Activated T-cell treated with anti-CD3 and anti-CD28 coated beads for 4 hours (primary cell): ENCODE results near the gene TRMO.
"Not testable (repeated sequence)": the region's sequence is repeated elsewhere in the genome, so short reads cannot be mapped to it uniquely, and the experiment has no call there.

Experiments
- DNase-seq: peaks from one replicate; pipeline ENCODE4 v3.0.0-alpha.2; 2020

TRMO gene

DNA sequence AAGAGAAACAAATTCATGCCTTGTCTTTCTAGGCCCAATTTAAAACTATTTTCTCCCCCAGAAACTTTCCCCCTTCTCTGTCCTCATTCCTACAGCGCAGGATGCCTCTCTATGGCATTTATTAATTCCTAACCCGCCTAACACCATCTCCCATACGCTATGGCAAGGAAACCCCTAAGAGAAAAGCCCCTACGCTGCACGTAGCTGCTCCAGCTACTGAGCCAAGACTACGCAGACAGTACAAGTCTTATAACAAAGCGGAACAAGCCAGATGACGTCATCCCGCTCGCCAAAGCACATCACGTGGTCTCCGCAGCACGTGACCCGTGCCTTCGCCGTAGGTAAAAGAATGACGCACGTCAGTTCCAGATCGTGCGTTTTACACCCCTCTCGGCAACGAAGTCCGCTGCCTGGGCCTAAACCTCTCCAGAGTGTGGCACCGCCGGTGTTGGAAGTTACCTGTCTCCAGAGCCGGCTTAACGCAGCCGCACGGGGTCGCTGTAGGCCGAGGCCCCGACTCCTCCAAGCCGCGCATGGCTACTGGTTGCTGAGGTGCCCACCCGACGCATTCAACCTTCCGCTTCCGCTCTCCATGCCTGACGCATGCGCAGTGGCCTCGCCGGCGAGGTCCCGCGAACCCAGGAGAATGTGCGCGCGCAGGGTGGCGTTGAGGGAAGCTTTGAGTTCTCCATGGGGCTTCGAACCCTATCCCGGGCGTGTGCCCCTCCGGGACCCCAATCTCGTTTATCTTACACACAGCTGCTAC, at the start of gene TRMO:
Gene TRMO (minus strand): TSS at position 542 of the 766 bp plus-strand sequence. CDS start 7 bp downstream, at position 535.
- peak; percentile 97 for DNase-seq

DNA sequence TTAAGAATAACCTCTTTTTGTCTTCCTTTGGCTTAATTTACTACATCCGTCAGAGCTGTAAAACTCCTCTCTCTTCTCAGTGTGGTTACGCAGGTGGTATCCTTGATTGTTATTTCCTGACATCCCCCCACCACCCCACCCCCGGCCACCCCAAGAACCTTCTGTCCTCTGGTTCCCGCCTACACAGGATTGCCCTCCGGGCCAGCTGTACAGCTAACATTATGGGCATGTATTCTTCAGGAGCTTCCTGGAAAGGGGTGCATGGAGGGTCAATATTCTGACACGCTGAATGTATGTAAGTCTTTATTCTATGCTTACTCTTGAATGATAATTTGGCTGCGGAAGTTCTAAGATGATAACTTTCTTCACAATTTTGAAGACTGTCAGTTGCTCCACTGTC, 47.9 kb upstream of the TRMO start:
- DNase-seq = no peak

GRCh38 chr9:97969014-97969413, 46.7 kb upstream of the TRMO start:
- no peak for DNase-seq

DNA sequence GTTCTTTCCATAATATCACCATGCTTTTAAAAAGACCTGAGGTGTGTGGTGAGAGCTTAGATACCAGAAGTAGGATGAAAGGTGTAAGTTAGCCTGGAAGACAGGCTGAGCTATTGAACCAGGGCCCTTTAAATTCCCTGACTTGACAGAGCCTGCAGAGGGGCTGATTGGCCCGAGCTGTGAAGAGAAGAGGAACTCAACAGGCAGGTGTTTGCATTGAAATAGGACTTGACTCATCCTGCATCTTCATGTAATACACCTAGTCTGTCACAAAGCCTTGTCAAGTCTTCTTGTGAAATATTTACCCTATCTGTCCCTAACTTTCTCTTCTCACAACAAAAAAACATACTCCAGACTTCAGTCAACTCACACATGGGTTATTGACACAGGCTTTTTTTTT, 44.2 kb upstream of the TRMO start:
- DNase-seq = no peak

- DNase-seq = no peak
Observed at GRCh38 chr9:97964901-97965300, 42.6 kb upstream of the TRMO start.

GRCh38 chr9:97963232-97963631, 40.9 kb upstream of the TRMO start:
- DNase-seq = no peak

DNA sequence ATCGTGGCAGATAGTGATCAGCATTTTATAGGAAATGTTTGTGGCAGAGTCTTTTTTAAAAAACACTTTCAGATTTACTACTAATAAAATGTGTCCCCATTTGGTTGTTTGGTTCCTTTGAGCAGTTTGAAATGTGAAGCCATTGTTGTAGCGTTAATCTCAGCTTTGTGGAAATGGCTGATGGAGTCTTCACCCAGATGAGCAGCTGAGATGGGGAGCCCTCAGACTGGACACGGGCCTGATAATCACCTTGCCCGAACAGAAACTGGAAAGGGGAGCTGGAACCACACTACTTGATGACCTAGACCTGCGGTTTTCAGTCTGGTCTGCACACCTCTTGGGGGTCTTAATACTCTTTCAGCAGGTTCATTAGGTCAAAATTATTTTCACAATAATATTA, 40.3 kb upstream of the TRMO start:
- DNase-seq = no peak

- DNase-seq = no peak
Observed at GRCh38 chr9:97962136-97962535, 39.8 kb upstream of the TRMO start.

GRCh38 chr9:97961361-97961760, 39.1 kb upstream of the TRMO start:
- no peak for DNase-seq

DNA sequence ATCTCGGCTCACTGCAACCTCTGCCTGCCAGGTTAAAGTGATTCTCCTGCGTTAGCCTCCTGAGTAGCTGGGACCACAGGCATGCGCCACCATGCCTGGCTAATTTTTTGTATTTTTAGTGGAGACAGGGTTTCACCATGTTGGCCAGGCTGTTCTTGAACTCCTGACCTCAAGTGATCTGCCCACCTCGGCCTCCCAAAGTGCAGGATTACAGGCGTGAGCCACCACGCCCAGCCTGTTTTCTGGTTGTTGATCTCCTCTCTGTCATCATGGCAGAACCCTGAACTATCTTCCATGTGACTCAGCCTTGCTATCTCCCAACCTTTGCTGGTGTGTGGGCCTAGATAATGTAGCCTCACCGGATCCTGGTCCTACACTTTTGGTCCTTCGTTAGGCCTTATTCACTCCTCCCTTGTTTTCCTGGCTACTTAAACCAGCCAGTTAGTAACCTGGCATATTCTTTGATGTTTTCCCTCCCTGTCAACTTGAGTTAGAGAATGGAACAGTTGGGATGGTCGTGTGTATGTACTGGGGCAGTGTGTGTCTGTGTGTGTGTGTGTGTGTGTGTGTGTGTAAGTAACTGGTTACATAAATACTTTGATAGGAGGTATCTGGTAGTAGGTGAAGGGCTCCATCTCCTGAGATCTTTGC, 38.5 kb upstream of the TRMO start:
- not testable (repeated sequence) for DNase-seq

DNA sequence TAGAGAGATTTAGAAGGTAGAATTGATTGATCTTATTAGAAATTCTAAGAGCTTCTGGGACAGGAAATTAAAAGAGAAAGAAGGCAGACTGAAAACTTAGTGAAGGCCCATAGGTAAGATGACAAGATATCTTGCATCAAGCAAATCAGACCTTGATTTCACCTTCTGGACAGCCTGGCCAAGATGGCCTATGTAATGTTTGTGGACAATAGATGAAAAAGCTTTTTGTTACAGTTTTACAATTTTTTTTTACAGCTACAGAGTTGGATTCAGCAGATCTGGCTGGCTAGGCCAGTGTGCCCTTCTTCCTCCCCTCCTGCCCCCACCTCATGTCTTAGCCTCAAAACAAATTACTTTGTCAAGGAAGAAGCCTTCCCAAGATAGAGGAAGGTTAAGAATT, 37.3 kb upstream of the TRMO start:
- no peak for DNase-seq

DNA sequence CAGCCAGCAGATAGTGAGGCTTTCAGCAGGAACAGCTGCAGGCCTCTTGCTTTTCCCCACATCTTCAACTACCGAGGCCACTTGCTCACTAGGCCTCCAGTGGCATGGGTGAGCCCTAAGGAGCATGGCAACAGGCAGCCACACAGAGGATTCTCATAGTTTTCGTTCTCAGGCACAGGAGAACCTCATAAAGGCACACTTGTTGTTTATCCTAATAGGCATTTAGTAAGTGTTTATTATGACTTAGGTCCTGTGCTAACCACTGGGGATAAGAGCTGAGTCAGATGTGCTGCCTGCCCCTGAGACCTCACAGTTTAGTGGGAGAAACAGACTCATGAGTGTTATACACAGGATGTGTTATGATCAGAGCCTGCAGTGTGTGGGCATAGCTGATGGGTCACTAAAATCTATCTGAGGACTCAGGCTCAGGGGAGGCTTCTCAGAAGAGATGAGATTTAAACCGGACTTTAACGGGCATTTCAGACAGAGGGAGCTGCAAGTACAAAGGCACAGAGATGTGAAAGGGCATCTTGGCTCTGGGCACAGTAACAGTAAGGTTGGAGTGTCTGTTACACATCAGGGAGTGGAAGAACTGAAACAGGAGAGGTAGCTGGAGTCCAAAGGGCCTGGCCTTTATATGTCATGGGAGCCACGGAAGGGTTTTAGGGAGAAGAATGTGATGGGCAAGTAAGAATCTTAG, 36.7 kb upstream of the TRMO start:
- DNase-seq = no peak

DNA sequence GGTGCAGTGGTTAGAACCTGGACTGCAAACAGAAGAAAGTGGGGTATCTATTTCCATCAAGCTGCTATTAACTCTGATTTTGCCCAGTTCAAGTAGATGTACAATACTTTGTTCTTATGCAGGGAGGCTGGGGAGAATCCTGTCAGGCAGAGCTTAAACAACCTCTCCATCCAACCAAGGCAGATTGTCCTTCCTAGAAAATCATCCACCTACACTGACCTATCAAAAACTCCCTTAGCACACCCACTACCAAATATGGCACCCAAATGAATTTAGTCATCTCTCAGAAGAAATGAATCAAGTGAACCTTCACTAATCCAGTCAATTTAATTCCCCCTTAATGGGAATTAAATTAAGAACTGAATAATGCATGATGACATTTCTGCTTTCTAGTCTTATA, 34.0 kb upstream of the TRMO start:
- DNase-seq = no peak

DNA sequence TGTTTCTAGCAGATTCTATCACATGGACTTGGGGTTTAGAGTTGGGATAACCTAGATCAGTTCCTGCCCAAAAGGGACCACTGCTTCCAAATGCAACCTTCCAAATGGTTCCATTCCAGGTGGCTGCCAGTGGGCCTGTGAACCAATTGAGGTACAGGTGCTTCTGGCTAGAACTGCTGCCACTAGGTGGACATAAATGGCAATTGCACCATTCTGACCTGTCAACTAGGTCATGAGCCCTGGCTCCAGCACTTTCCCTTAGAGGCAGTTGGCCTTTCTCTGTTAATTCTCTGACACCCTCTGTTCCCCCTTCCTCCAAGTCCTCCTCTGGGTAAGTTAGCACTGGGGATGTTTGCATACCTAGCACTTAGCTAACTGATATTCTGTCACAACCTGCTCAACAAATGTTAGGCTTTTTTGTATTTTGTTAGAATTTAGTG, 32.3 kb upstream of the TRMO start:
- DNase-seq = peak; percentile 27

DNA sequence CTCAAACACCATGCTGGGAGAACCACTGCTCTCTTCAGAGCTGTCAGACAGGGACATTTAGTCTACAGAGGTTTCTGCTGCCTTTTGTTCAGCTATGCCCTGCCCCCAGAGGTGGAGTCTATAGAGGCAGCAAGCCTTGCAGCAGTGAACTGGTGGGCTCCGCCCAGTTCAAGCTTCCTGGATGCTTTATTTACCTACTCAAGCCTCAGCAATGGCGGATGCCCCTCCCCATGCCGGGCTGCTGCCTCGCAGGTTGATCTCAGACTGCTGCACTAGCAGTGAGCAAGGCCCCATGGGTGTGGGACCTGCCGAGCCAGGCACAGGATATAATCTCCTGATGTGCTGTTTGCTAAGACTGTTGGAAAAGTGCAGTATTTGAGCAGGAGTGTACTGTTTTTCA, 28.6 kb upstream of the TRMO start:
- not testable (repeated sequence) for DNase-seq

DNA sequence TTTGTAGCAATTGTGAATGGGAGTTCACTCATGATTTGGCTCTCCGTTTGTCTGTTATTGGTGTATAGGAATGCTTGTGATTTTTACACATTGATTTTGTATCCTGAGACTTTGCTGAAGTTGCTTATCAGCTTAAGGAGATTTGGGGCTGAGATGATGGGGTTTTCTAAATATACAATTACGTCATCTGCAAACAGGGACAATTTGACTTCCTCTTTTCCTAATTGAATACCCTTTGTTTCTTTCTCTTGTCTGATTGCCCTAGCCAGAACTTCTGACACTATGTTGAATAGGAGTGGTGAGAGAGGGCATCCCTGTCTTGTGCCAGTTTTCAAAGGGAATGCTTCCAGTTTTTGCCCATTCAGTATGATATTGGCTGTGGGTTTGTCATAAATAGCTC, 24.8 kb upstream of the TRMO start:
- not testable (repeated sequence) for DNase-seq

DNA sequence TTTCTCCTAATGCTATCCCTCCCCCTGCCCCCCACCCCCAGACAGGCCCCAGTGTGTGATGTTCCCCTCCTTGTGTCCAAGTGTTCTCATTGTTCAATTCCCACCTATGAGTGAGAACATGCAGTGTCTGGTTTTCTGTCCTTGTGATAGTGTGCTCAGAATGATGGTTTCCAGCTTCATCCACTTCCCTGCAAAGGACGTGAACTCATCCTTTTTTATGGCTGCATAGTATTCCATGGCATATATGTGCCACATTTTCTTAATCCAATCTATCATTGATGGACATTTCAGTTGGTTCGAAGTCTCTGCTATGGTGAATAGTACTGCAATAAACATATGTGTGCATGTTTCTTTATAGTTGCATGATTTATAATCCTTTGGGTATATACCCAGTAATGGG, 23.2 kb upstream of the TRMO start:
- DNase-seq = not testable (repeated sequence)

GRCh38 chr9:97944612-97945011, 22.3 kb upstream of the TRMO start:
- DNase-seq = no peak

- no peak for DNase-seq
Observed at GRCh38 chr9:97943308-97943855, 21.1 kb upstream of the TRMO start.

GRCh38 chr9:97941323-97941722, 19.0 kb upstream of the TRMO start:
- no peak for DNase-seq

DNA sequence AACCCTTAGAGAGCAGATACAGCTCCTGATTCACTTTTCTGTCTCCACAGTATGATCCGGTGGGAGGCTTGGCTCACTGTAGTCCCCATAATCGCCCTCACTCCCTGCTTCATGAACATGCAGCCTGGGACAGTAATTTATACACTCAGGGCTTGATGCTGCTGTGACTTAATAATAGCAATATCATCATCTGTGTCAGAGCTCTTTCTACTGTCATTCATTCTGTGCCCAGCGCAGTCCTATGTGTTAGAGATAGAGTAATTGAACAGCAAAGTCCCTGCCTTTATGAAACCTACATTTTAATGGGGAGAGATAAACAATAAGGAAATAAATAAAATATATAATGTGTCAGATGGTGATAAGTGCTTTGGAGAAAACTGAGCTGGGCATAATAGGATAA, 18.4 kb upstream of the TRMO start:
- DNase-seq = no peak

GRCh38 chr9:97940233-97940632, 17.9 kb upstream of the TRMO start:
- no peak for DNase-seq

DNA sequence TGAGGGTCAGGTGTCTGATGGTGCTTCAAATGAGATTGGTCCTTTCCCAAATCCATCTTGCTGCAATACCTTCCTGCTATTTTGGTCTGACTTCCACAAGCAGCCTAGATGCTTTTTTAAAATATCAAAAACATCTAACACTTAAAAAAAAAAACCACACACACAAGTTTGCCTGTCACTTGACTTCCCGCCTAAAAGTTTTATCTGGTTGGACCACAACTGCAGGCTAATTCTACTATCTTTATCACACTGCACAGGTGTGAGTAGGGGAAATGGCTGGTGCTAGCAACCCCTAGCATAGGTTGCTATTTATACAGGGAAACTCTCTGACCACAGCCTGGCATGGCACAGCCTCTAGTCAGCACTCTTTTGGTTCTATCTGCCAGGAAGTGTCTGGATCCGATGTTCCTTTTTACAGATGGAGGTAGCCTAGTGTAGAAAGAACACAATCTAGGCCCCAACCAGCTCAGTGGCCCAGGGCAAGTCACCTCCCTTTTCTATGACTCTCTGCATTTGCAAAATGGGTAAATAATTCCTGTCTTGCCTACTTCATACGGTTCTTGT, 15.9 kb upstream of the TRMO start, which contains the start of gene HEMGN:
Gene HEMGN (minus strand): TSS at position 92 of the 564 bp plus-strand sequence. CDS start 36 bp downstream, at position 56.
- no peak for DNase-seq
